ENCODE data around the gene ASTN2. TPM values are rescaled to one million over a fixed set of nuclear protein-coding genes. Genes with fewer than 3 reads are reported as not detected.

ASTN2 gene
- total RNA-seq, 1 donor from 2014 or later = 2.7 TPM

DNA sequence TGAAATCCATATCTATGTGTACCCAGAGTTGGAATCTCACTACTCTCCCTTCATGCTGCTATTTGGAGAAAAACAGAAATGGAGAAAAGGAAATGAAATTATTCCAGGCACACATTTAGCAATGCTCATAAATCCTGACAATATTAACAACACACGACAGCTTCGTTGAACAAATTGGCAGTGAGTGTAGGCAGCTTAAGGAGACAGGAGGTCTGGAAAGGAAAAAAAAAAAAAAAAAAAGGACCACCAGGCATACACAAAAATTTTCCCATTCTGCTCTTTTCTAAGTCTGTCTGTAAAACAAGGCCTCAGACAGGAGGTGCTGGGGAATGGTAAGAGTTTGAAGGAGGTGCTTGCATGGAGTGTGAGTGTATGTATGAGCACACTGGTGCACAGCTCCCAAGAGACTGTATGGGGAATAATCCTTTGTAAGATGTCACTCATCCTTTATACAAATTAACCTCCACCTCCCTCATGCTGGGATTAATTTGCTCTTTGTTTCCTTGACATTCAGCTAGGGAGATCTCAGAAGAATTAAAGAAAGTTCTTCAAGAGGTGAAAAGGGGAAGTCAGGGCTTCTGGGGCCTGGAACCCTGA lies 78.9 kb downstream of the ASTN2 start:
- Mint-ChIP-seq H3K36me3 (ENCODE audit: low read depth) (no peaks in the 10 kb centered on the region), H3K9me3 (peaks cover 6% of the 10 kb centered on the region), H3K27me3 (ENCODE audit: low read depth) (no peaks in the 10 kb centered on the region), H3K4me3 (ENCODE audit: low read depth) (no peak overlapping the region), H3K4me1 (ENCODE audit: low read depth) (no peaks in the 10 kb centered on the region), H3K27ac (no peak overlapping the region)
- intact Hi-C loops (cut with micrococcal nuclease) = no loop called here
- DNase-seq (ENCODE audit: low spot score) = no peak

- Mint-ChIP-seq H3K4me1 (ENCODE audit: low read depth) (no peaks in the 10 kb centered on the region), H3K27me3 (ENCODE audit: low read depth) (no peaks in the 10 kb centered on the region), H3K27ac (no peak overlapping the region), H3K9me3 (peaks cover under 1% of the 10 kb centered on the region), H3K4me3 (ENCODE audit: low read depth) (no peak overlapping the region), H3K36me3 (ENCODE audit: low read depth) (no peaks in the 10 kb centered on the region)
- intact Hi-C loops (cut with micrococcal nuclease) = no loop called here
- DNase-seq (ENCODE audit: low spot score) = no peak
These were observed 80.8 kb downstream of the ASTN2 start for GRCh38 chr9:117334101-117334500.

DNA sequence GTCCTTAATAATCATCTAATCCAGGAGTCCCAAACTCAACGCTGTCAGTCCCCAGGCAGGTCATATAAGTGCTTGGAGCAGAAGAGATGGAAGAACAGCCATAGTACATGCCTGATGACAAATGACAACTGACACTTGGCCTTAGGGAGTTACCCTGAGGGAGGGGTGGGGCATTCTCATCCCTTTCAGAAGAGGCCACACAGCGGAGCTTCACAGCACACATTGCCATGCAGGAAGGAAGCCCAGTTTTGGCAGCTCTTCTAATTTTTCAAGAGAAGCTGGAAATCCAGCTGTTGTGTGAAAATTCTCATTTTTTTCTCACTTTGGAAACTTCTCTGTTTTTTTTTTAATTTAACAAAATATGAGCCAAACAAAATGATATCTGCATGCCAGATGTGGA lies 89.0 kb downstream of the ASTN2 start:
- Mint-ChIP-seq H3K9me3 (no peaks in the 10 kb centered on the region), H3K27me3 (ENCODE audit: low read depth) (no peaks in the 10 kb centered on the region), H3K4me3 (ENCODE audit: low read depth) (no peak overlapping the region), H3K4me1 (ENCODE audit: low read depth) (no peaks in the 10 kb centered on the region), H3K27ac (no peak overlapping the region), H3K36me3 (ENCODE audit: low read depth) (no peaks in the 10 kb centered on the region)
- no peak for DNase-seq (ENCODE audit: low spot score)
- intact Hi-C loops (cut with micrococcal nuclease) = no loop called here

DNA sequence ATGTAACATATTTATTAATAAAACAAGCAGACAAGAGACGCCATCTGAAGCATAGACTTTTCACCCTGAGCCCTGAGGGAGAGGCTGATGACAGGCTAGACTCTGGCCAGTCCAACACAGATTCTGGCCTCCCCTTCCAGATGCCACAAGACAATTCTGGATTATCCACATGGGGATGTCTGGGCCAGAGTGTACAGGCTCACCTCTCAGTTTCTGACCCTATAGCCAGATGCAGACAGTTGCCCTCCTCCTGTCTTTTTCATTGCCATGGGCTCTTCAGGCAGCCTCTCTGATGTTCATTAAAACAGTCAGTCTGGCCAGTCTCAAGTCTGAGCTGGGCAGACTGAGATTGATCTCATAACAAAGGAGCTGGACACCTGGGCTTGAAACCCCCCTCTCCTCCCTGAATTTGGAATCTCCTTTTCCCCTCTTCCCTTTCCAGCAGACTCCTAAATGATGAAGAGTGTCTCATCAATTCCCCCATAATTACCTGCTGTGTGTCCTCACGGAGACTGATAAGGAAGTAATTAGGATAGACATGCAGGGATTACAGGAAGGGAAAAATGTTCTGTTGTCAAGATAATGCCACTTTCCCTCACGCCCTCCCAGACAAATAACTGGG lies 89.6 kb downstream of the ASTN2 start:
- Mint-ChIP-seq H3K36me3 (ENCODE audit: low read depth) (no peaks in the 10 kb centered on the region), H3K4me1 (ENCODE audit: low read depth) (no peaks in the 10 kb centered on the region), H3K9me3 (no peaks in the 10 kb centered on the region), H3K4me3 (ENCODE audit: low read depth) (no peak overlapping the region), H3K27ac (no peak overlapping the region), H3K27me3 (ENCODE audit: low read depth) (no peaks in the 10 kb centered on the region)
- DNase-seq (ENCODE audit: low spot score) = no peak
- intact Hi-C loops (cut with micrococcal nuclease) = no loop called here

DNA sequence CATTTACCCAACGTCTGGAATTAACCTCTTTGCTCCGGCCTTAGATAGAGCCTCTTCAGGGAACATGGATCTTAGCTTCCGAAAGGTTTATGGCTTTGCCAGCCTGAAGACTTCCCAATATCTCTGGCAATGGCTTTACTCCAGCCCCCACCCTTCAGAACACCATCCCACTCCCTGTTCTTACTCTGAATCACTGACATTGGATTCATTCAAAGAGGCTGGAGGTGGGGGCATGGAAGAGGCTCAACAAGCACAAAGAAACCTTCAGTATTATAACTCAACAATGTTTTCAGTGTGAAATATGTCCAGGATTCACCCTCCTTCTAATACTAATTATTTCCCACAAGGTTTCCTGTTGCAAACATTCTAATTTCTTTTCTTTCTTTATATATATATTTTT lies 91.5 kb downstream of the ASTN2 start:
- Mint-ChIP-seq H3K27me3 (ENCODE audit: low read depth) (no peaks in the 10 kb centered on the region), H3K4me1 (ENCODE audit: low read depth) (no peaks in the 10 kb centered on the region), H3K4me3 (ENCODE audit: low read depth) (no peak overlapping the region), H3K9me3 (no peaks in the 10 kb centered on the region), H3K36me3 (ENCODE audit: low read depth) (no peaks in the 10 kb centered on the region), H3K27ac (no peak overlapping the region)
- DNase-seq (ENCODE audit: low spot score) = no peak
- intact Hi-C loops (cut with micrococcal nuclease) = no loop called here

GRCh38 chr9:117317192-117317591 lies 97.7 kb downstream of the ASTN2 start:
- Mint-ChIP-seq H3K36me3 (ENCODE audit: low read depth) (no peaks in the 10 kb centered on the region), H3K9me3 (no peaks in the 10 kb centered on the region)
- intact Hi-C loops (cut with micrococcal nuclease) = no loop called here

DNA sequence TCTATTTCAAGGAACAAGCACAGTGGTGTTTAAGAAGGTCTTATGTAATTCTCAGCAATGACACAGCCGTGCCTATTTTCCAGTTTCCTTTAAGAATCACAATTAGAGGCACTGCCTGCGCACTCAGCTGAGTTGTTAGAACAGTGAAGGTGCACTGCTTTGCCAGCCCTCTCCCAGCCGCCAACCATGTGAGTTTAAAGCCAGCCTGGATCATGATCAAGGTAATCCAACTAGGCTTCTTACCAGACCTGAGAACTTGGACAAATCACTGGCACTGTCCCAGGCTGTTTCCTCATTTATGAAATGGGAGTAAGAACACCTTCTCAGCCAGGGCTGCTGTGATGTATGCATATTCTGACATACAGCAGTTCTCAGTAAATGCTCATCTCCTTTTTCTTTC lies 99.6 kb downstream of the ASTN2 start:
- DNase-seq (ENCODE audit: low spot score) = no peak
- no peaks in the 10 kb centered on the region for H3K4me1 Mint-ChIP-seq (ENCODE audit: low read depth)
- no peaks in the 10 kb centered on the region for H3K36me3 Mint-ChIP-seq (ENCODE audit: low read depth)
- intact Hi-C loops (cut with micrococcal nuclease) = no loop called here
- no peaks in the 10 kb centered on the region for H3K9me3 Mint-ChIP-seq
- no peak overlapping the region for H3K4me3 Mint-ChIP-seq (ENCODE audit: low read depth)
- no peaks in the 10 kb centered on the region for H3K27me3 Mint-ChIP-seq (ENCODE audit: low read depth)
- H3K27ac Mint-ChIP-seq = no peak overlapping the region

More at GRCh38 chr9:117317192-117317591, 97.7 kb downstream of the ASTN2 start:
- Mint-ChIP-seq H3K4me1 (ENCODE audit: low read depth) (no peaks in the 10 kb centered on the region), H3K4me3 (ENCODE audit: low read depth) (no peak overlapping the region), H3K27ac (no peak overlapping the region), H3K27me3 (ENCODE audit: low read depth) (no peaks in the 10 kb centered on the region)
- DNase-seq (ENCODE audit: low spot score) = no peak

DNA sequence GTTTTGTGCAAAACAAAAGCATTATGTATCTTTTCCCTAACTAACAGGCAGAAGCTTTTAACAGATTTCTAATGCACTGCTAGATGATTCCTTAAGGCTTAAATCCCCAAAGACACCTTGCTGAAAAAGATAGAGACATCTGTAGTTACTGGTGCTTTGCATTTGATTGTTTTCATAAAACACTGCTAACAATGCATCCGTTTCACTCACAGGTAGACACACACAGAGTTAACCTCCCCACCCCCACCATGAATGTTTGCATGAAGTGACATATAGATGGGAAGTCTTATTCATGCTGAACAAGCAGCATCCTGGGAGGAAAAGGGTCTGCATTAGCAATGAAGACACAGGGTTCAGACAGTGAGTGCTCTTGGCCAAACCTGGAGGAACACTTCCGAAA lies 100.9 kb downstream of the ASTN2 start:
- no peaks in the 10 kb centered on the region for H3K9me3 Mint-ChIP-seq
- no peaks in the 10 kb centered on the region for H3K36me3 Mint-ChIP-seq (ENCODE audit: low read depth)
- intact Hi-C loops (cut with micrococcal nuclease) = no loop called here
- no peak for DNase-seq (ENCODE audit: low spot score)
- no peaks in the 10 kb centered on the region for H3K27me3 Mint-ChIP-seq (ENCODE audit: low read depth)
- H3K27ac Mint-ChIP-seq = no peak overlapping the region
- H3K4me1 Mint-ChIP-seq (ENCODE audit: low read depth) = no peaks in the 10 kb centered on the region
- H3K4me3 Mint-ChIP-seq (ENCODE audit: low read depth) = no peak overlapping the region

GRCh38 chr9:117307701-117308100 lies 107.2 kb downstream of the ASTN2 start:
- Mint-ChIP-seq H3K4me3 (ENCODE audit: low read depth) (no peak overlapping the region), H3K27me3 (ENCODE audit: low read depth) (no peaks in the 10 kb centered on the region), H3K9me3 (no peaks in the 10 kb centered on the region), H3K4me1 (ENCODE audit: low read depth) (no peaks in the 10 kb centered on the region), H3K27ac (no peak overlapping the region), H3K36me3 (ENCODE audit: low read depth) (no peaks in the 10 kb centered on the region)
- no peak for DNase-seq (ENCODE audit: low spot score)
- intact Hi-C loops (cut with micrococcal nuclease) = no loop called here

- H3K4me3 Mint-ChIP-seq (ENCODE audit: low read depth) = no peak overlapping the region
- H3K9me3 Mint-ChIP-seq = no peaks in the 10 kb centered on the region
- H3K36me3 Mint-ChIP-seq (ENCODE audit: low read depth) = no peaks in the 10 kb centered on the region
- no peak overlapping the region for H3K27ac Mint-ChIP-seq
- DNase-seq (ENCODE audit: low spot score) = no peak
- H3K4me1 Mint-ChIP-seq (ENCODE audit: low read depth) = no peaks in the 10 kb centered on the region
- intact Hi-C loops (cut with micrococcal nuclease) = no loop called here
- no peaks in the 10 kb centered on the region for H3K27me3 Mint-ChIP-seq (ENCODE audit: low read depth)
These were observed 108.8 kb downstream of the ASTN2 start for GRCh38 chr9:117306032-117306431.

- H3K4me3 Mint-ChIP-seq (ENCODE audit: low read depth) = no peak overlapping the region
- H3K27me3 Mint-ChIP-seq (ENCODE audit: low read depth) = no peaks in the 10 kb centered on the region
- H3K9me3 Mint-ChIP-seq = no peaks in the 10 kb centered on the region
- H3K27ac Mint-ChIP-seq = no peak overlapping the region
- DNase-seq (ENCODE audit: low spot score) = no peak
- intact Hi-C loops (cut with micrococcal nuclease) = no loop called here
- no peaks in the 10 kb centered on the region for H3K4me1 Mint-ChIP-seq (ENCODE audit: low read depth)
- H3K36me3 Mint-ChIP-seq (ENCODE audit: low read depth) = no peaks in the 10 kb centered on the region
These were observed 109.4 kb downstream of the ASTN2 start for GRCh38 chr9:117305454-117305853.

GRCh38 chr9:117304549-117304948 lies 110.3 kb downstream of the ASTN2 start:
- Mint-ChIP-seq H3K27me3 (ENCODE audit: low read depth) (no peaks in the 10 kb centered on the region), H3K36me3 (ENCODE audit: low read depth) (no peaks in the 10 kb centered on the region), H3K4me1 (ENCODE audit: low read depth) (no peaks in the 10 kb centered on the region), H3K4me3 (ENCODE audit: low read depth) (no peak overlapping the region), H3K9me3 (no peaks in the 10 kb centered on the region), H3K27ac (no peak overlapping the region)
- intact Hi-C loops (cut with micrococcal nuclease) = no loop called here
- DNase-seq (ENCODE audit: low spot score) = no peak

GRCh38 chr9:117303643-117304230 lies 111.1 kb downstream of the ASTN2 start:
- H3K9me3 Mint-ChIP-seq = no peaks in the 10 kb centered on the region
- no peaks in the 10 kb centered on the region for H3K27me3 Mint-ChIP-seq (ENCODE audit: low read depth)
- H3K4me3 Mint-ChIP-seq (ENCODE audit: low read depth) = no peak overlapping the region
- H3K27ac Mint-ChIP-seq = no peak overlapping the region
- no peak for DNase-seq (ENCODE audit: low spot score)
- H3K36me3 Mint-ChIP-seq (ENCODE audit: low read depth) = no peaks in the 10 kb centered on the region
- intact Hi-C loops (cut with micrococcal nuclease) = no loop called here
- no peaks in the 10 kb centered on the region for H3K4me1 Mint-ChIP-seq (ENCODE audit: low read depth)

Data from activated T-helper 2 cell treated with anti-CD3 and anti-CD28 coated beads, Interferon-gamma antibody, Interleukin-2, Interleukin-4, amounts not matched to agents 10 μg/mL and 5 μg/mL and 100 μg/mL, durations not matched to agents 14 hours and 24 hours and 36 hours (primary cell).